H1 (cell line): Measurements from ENCODE around the gene LYVE1. TPM values are rescaled to one million over a fixed set of nuclear protein-coding genes. Genes with fewer than 3 reads are reported as not detected.

ENCODE experiments used
- EGR1 ChIP-seq: IDR thresholded peaks from 2 replicates; pipeline ENCODE4 v1.6.1; 2011; ENCODE audit warnings: low read depth, low read length, borderline replicate concordance
- PHF8 ChIP-seq: fragments of 200-600 bp; sonication (generic); conservative IDR thresholded peaks from 2 replicates; pipeline ENCODE4 v1.7.1; 2012; ENCODE audit warnings: low read depth, mild to moderate bottlenecking, inconsistent platforms, low read length, moderate library complexity
- RBBP5 ChIP-seq: IDR thresholded peaks from 2 replicates; pipeline ENCODE4 v1.7.1; 2012; ENCODE audit warnings: low read depth, mild to moderate bottlenecking, inconsistent platforms, low read length, moderate library complexity, borderline replicate concordance
- SP4 ChIP-seq: IDR thresholded peaks from 2 replicates; pipeline ENCODE4 v1.6.1; 2012; ENCODE audit warnings: low read length, inconsistent platforms
- polyA plus RNA-seq, 7 experiments: library from polyadenylated mRNA; depleted of rRNA in 3 of 7; stranded (reverse) in 5 of 7; unstranded in 2 of 7; fragments of >200 nt in 5 of 7; fragments of 200-250 nt in 2 of 7; gene quantifications; 1 replicate in 5 of 7; 2 replicates in 1 of 7; 4 replicates in 1 of 7; pipeline versions ENCODE4 v1.2.1 to v1.2.3, GENCODE V29; 2011 to 2013; ENCODE audit warnings: missing spikeins in 2 of 7, mixed read lengths in 2 of 7
- total RNA-seq: library from RNA; stranded (reverse); fragmentation: NEBNext Ultra II Directional; extraction: Animal tissue kit (Norgen Biotek cat#: 25700); gene quantifications from 2 replicates; pipeline ENCODE4 v1.2.1, GENCODE V29; 2021

Gene LYVE1
- total and polyA plus RNA-seq, 2 of the 8 experiments (the other 6 are each of a cell fraction or from before 2014, with no cell fraction given), result 0.09 TPM; not detected in 1

DNA sequence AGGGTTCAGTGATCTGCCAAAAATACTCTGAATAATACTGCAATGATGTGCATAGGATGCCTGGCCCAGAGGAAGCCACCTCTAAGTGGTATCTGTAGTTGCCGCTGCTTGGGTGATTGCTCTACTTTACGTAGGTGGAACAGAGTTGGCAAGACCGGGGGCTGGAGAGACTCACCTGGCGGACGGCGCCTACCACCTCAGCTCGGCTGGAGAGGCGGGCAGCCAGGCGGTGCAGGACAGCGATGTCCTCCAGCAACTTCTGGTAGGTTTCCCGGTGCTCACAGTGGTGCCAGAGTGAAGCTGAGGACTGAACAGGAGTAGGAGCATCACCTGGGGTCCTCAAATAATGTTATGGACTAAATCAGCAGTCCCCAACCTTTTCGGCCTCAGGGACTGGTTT lies 34.5 kb upstream of the LYVE1 start (continued):
- TF ChIP-seq SP4 (no peak), PHF8 (no peak), EGR1 (no peak), RBBP5 (no peak)
